ENCODE data around the gene NCR2.
A peak's percentile ranks its signal among the peaks of the same experiment; 100 is the strongest.

NCR2 gene

DNA sequence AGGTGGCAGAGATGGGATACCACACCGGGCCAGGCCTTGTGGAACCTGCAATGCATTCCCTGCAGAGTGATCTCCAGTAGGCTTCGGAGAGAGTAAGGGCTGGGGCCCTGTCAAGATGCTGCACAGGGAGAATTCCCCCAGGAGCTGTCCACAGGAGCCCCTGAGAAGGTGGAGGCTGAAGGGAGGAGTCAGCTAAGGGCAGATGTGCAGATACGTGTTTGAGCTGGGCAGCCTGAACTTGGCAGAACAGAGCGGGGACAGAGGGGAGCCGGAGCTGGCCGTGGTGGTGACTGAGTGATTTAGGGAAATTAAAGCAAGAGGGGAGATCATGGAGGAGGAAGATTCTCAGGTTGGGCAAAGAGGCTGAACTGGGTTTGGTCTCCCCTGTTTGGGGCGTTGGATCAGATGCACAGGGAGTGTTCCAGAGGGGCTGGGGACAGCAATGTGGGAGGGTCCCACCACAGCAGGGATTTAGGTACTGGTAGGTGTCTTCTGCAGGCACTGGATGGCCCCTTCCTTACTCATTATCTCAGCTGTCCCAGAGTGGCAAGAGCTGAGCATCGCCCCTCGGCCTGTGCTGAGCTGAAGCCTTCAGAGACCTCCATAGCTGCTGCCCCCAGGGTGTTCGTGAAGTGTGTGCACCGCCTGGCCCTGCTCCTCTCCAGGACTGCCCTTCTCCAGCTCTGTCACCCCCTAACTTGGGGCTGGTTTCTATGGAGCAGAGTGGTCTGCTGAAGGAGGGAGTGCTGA lies 3.8 kb upstream of the NCR2 start:
- FAIRE-seq, result no peak

DNA sequence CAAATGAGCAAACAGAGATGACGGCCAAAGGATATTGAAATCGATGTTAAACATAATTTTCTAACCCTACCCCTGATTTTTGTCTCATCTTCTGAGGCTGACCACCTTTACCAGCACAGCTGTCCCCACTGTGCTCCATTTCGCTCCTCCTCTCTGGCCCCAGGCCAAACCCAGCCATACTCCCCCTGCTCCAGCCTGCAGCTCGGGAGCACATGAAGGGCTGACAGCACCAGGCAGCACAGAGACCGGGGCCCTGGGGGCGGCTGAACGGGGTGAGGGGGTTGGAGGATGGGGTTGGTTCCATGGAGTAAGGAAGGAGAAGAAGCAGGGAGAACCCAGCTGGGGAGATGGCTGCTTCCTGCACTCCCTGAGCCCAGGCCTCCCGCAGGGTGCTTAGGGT lies 3.2 kb upstream of the NCR2 start:
- no peak for FAIRE-seq

DNA sequence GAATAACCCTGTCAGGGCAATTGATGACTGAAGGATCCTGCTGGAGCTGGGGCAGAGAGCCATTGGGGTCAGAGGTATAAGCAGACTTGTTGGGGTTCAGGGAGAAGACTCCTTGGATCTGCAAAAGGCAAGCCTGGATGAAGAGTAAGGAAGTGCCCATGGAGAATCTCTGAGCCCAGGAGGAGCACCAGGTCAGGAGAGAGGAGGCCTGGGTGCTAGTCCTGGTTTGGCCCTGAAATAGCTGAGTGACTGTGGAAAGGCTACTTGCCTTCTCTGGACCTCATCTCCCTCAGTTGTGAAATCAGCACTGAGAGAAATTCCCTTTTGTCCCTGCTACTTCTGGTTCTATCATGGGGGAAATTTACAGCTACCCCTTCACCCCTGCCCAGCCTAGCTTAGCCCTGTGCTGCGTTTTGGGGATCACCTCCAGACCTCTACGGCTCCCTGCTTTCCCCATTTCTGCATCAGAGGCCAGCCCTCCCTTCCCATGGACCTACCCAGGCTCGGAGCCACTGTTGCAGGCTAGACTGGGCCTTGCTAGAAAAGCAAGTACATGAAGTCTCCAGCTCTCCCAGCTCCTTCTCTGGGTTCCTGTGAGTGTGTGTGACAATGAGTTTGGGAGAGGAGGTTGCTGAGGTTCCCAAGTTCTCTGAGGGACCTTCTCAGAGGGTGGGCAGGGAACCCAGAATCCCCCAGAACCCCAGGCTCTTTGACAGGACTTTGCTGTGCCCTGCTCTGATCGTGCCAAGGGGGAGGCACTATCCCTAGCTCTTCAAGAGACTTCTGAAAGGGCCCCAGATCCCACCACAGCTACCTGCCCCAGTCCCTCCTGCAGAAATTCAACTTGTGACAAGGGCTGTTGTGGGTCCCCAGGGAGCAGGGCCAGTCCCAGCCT lies 2.3 kb upstream of the NCR2 start:
- no peak for FAIRE-seq

DNA sequence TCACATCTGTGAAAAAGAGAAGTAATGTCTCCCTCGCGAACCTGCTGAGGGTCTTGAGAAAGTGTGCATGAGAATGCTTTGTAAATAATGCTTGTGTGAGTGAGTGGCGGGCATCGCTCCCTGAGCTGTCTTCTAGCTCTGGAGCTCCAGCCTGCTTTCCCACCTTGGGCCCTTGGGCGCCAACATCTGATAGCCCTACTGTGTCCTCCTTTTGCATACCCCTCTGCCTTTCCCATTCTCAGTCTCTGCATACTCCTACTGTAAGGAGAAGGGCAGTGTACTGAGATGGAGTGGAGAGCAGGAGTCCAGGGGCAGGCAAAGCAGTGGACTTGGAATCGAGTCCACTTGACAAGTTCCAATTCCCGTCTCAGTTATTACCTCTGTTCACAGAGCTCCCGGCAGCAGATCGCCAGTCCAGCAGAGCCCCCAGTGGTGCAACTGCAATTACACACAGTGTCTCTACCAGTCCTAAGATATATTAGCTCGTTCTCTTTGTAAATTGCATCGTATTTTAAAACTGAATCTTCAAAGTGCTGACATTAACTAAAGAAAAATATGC lies 847 bp upstream of the NCR2 start:
- no peak for FAIRE-seq

DNA sequence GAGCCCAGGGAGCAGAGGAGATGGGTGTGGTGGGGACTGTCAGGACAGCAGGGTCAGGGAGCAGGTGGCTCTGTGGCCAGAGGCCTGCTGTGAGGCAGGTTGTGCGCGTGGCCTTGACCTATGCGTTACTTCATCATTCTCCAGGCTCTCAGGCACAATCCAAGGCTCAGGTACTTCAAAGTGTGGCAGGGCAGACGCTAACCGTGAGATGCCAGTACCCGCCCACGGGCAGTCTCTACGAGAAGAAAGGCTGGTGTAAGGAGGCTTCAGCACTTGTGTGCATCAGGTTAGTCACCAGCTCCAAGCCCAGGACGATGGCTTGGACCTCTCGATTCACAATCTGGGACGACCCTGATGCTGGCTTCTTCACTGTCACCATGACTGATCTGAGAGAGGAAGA lies 535 bp downstream of the NCR2 start:
- FAIRE-seq, result no peak

DNA sequence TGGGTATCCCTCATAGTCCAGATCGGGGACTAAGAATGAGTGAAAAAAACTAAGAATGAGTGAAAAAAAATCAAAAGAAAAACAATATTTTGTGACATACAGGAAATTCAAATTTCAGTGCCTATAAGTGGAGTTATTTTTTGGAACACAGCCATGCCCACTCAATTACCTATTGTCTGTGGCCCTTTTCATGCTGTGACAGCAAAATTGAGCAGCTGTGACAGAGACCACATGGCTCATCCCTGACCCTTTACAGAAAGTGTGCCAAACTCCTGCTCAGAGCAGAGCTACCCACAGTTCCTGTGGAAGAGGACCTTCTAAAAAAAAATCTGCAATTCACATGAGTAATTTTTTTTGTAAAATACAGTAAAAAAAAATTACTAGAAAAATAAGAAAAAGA lies 1.4 kb downstream of the NCR2 start:
- FAIRE-seq, result no peak

- no peak for FAIRE-seq
Measured at GRCh38 chr6:41337709-41338108, 2.3 kb downstream of the NCR2 start.

DNA sequence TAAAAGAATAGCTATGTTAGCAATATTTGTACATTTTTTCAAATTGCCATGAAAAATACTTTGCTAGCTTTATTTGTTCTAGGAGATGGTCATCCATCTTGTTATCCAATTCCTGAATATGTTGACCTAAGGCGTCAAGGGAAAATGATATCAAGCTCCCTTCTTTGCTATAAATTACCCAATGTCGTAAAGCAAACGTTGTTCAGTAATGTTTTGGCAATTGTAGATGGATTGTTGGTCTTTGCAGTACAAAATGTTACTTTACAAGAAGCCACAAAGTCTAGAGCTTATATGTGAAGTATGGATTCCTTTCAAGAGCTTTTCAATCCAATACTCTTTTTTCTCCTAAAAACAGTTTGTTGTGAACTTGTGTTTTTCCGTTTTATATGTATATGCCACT lies 3.3 kb downstream of the NCR2 start:
- FAIRE-seq, result no peak

DNA sequence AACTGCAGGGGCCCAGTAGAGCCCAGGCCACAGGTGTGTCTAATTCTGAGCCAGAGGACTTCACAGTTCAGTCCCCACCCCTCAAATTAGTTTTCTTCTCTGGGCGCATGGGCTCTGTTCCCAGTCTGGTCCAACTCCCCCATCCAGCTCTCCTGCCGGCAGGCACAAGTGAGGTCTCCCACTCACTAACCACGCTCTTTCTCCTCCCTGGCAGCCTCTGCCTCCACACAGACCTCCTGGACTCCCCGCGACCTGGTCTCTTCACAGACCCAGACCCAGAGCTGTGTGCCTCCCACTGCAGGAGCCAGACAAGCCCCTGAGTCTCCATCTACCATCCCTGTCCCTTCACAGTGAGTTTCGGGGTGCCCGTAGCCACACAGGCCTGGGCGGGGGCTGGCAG lies 6.2 kb downstream of the NCR2 start:
- no peak for FAIRE-seq

DNA sequence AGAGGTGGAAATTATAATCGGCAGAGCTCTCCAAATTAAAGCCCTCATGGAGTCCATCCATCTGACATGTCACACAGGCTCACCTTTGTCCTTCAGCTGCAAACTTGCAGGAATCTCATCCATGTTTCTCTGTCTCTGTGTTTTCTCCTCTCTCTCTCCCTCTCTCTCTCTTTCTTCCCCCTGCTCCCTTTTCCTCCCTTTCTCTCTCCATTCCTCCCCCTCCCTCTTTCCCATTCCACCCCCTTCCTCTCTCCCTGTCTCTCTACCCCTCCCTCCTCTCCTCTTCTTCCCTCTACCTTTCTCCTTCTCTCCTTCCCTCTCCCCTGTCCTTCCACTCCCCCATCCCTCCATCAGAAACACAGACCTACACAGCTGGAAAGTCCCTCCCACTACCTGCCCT lies 6.8 kb downstream of the NCR2 start:
- no peak for FAIRE-seq

GRCh38 chr6:41343641-41344187 lies 8.3 kb downstream of the NCR2 start:
- no peak for FAIRE-seq

DNA sequence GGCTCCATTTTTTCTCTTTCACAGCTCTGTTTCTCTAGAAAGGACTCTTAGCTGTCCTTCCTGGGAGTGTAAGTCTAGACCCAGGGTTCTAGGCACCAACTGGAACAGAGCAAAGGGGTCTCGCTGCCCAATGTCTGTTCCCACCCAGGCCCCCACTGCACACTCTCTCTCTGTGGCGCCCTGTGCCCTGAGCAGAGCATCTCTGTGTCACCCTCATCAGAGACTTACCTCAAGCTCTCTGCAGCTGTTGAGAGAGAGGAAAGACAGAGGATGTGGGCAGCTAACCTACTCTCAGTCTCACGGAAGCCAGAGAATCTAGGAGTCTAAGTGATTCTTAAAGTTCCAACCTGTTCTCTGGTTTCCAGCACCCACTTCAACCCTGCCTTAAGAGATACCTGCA lies 9.5 kb downstream of the NCR2 start:
- no peak for FAIRE-seq

GRCh38 chr6:41345901-41346300 lies 10.5 kb downstream of the NCR2 start:
- FAIRE-seq, result no peak

GRCh38 chr6:41346441-41346840 lies 11.0 kb downstream of the NCR2 start:
- no peak for FAIRE-seq

GRCh38 chr6:41347378-41348050 lies 12.1 kb downstream of the NCR2 start:
- FAIRE-seq, result no peak

DNA sequence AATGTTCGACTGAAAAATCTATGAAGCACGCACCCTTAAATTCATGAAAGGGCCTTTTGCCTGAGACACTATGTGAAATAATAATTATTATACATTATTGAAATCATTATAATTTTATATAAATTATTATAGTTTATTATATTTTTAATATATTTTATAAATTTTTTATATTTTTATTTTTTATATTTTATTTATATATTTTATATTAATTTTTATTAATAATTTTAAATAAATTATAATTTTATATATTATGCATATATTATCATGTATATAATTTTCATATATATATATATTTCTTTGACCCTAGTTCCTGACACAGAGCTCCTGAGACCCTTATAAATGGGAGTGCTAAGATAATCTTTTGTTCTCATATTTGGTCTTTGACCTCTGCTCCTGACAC lies 13.5 kb downstream of the NCR2 start:
- FAIRE-seq, result peak; percentile 4

DNA sequence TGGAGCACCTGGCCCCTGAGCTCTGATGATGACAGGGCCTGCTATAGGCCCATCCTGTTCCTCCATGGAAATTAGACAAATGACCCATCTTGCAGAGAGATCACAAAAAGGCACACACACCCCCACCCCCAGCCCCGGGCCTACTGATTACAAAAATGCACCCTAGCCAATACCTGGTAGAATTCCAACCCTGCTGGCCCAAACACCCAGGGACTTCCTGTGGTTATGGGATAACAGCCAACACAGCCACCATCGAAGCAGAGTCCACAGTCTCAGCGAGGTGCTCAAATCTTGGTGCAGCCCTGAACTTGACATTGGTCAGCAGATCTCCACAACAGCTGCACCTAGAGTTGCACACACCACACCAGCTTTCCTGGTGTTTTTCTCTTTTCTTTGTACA lies 17.0 kb downstream of the NCR2 start:
- FAIRE-seq, result no peak

GRCh38 chr6:41352907-41353306 lies 17.5 kb downstream of the NCR2 start:
- FAIRE-seq, result no peak

- FAIRE-seq, result no peak
Measured at GRCh38 chr6:41353333-41353732, 17.9 kb downstream of the NCR2 start.

- no peak for FAIRE-seq
Measured at GRCh38 chr6:41355952-41356351, 20.5 kb downstream of the NCR2 start.

DNA sequence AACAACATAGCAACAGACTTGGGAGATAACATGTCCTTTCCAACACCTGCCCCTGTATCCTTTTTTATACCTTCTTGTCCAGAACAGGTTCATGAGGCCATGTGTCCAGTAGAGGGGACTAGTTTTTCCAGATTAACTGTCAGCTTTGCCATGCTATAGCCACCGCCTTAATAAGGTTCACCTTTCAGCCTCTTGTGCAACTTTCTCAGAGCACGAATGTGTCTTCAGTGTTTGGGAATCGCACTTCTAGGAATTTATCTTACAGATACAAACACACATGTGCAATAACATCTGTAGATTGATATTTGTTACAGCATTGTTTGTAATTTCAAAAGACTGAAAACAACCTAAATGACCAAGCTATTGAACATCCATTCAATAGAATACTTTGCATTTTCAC lies 21.4 kb downstream of the NCR2 start:
- FAIRE-seq, result no peak

- FAIRE-seq, result no peak
Measured at GRCh38 chr6:41358503-41358902, 23.1 kb downstream of the NCR2 start.
